Occipital lobe (tissue), 2 donors: ENCODE results near the gene GALR3. TPM values are rescaled to one million over a fixed set of nuclear protein-coding genes. Genes with fewer than 3 reads are reported as not detected.

Experiments used
- DNase-seq: peaks from one replicate; lab custom pipeline; 2025; lab: John Stamatoyannopoulos, UW
- total RNA-seq: library from RNA; depleted of rRNA; stranded (reverse); fragments of >200 nt; gene quantifications from one replicate; pipeline ENCODE4 v1.2.3, GENCODE V29; 2014

The GALR3 gene
- total RNA-seq, 1 donor from 2014 or later = not detected

DNA sequence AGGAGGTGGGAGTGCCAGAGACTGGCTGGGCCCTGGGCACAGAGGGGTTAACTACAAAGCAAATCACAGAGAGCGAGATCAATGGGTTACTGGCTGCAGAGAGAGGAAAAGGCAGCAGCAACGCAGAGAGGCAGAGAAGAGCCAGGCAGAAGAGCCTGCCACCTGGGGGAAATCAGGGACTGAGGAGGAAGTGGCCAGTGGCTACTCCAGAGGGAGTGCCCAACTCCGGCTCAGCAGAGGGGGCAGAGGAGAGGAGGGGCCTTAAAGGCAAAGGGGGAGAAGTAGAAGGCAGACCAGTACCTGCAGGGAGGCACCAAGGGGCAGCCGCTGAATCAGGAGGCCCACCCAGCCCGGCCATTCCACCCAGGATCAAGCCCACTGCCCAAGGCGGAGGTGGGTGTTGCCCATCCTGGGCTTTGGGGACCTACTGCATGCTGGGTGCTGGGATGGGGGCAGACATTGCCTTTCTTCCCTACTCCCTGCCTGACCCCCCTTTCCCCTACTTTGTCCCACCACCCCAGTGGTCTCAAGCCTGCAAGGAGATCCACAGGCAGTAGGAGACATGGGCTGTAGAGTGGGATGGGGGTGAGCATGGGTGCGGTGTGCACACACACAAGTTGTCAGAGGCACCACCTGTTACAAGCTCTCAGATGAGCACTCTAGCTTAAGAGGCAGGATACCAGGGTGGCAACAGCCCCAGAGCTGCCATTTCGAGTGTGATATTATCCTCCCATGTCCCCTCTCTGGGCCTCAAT is 926 bp upstream of the GALR3 start:
- DNase-seq = no peak

DNA sequence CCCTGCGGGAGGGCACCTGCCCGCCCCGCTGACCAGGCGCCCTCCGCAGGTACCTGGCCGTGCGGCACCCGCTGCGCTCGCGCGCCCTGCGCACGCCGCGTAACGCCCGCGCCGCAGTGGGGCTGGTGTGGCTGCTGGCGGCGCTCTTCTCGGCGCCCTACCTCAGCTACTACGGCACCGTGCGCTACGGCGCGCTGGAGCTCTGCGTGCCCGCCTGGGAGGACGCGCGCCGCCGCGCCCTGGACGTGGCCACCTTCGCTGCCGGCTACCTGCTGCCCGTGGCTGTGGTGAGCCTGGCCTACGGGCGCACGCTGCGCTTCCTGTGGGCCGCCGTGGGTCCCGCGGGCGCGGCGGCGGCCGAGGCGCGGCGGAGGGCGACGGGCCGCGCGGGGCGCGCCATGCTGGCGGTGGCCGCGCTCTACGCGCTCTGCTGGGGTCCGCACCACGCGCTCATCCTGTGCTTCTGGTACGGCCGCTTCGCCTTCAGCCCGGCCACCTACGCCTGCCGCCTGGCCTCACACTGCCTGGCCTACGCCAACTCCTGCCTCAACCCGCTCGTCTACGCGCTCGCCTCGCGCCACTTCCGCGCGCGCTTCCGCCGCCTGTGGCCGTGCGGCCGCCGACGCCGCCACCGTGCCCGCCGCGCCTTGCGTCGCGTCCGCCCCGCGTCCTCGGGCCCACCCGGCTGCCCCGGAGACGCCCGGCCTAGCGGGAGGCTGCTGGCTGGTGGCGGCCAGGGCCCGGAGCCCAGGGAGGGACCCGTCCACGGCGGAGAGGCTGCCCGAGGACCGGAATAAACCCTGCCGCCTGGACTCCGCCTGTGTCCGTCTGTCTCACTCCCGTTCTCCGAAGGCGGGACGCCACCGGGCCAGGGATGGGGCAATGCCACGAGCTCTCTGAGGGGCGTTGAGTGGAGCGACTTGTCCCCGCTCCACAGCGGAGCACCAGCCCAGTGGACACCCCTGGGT is 1.8 kb downstream of the GALR3 start:
- DNase-seq = no peak

DNA sequence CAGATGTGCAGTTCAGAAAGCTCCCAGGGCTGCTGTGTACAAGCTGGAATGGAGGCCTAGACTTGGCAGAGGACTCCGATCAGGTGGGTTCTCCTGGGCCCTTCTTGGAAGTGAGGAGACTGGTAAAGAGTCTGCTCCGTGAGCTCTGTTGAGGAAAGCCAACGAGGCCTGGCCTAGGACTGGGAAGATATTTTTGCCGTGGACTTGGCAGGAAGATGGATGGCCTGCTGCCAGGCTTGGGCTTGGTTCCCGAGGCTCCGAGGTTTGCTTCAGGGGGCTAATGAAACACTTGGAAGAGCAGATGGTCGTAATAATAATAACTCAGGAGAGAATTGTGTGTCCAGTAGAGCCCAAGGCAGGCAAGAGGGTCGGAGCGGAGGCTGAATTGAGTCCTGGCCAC is 3.9 kb downstream of the GALR3 start:
- DNase-seq = no peak

DNA sequence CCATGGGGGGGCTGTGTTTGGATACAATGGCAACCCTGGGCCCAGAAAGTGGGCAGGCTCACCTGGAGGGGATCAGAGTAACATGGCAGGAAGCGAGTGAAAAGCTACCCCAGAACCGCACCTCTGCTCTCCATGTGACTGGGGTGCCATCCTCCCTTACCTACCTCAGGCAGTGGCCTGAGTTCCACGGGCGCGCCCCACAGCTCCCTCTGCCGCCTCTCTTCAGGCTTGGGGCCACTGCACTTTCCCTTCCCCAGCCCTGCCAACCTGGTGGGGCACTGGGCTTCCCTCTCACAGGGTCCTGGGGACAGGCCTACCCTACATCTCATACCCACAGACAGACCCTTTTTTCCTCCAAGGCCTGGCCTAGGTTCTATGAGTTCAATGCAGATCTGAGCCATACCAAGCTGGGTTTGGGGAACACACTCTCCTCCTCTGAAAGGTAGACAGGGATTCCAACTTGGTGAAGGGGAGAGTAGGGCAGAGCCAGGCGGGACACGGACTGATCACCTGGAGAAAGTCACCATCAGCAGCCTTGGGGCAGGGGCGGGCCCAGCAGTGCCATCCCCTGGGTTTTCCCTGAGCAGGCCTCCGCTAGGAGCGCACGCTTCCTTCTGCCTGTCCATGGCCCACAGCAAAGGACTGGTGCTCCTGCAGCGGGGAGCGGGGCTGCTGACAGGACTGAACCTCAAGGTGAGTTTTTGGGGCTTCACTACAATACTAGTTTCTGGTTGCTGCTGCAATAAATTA is 7.1 kb downstream of the GALR3 start:
- DNase-seq = no peak

DNA sequence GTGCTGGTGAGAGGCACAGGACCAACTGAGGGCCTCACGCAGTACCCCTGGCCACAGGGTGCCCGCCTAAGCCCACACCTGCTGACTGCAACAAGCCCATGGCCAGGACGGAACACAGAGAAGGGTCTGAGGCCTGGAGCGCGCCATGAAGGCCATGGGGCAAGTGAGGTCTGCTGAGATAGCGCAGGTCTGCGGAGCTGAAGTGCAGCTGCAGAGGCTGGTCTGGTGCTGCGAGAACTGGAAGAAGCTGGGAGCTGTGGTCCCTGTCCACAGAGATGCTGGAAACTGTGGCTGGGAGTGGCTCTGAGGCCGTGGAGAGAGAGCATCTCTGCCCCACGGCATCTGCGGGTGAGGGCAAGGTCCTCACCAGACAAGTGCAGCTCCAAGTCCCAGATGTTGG is 8.3 kb downstream of the GALR3 start:
- DNase-seq = no peak

DNA sequence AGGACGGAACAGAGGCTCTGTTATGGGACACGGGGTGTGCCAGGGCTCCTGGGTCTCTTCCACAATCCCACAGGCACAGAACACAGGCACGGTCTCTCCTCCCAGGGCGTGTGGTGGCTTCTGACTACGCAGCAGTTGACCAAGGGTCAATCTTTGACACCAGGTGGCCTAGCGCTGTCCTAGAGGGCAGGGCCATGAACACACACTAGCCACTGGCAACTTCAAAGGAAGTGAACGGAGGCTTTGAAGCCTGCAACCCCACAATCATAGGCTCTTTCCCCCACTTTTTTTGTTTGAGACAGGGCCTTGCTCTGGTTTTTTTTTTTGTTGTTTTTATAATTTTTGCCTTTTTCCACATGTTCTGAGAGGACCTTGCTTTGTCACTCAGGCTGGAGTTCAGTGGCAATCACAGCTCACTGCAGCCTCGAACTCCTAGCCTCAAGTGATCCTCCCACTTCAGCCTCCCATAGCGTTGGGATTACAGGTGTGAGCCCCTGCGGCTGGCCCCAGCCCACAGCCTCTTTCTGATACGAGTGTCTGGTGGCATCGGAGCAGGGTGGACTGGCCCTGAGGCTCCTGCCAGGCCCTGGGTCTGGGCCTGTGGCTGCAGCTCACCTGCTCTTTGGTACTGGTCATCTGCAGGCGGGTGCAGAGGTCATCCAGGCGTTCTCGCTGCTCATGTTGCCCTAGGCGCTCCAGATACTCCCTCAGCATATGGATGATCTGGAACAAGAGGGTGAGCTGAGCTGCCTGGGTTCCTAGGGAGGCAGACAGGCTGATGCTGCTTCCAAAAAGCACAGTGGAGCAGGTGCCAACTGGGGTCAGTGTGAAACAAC is 9.1 kb downstream of the GALR3 start:
- DNase-seq = no peak

DNA sequence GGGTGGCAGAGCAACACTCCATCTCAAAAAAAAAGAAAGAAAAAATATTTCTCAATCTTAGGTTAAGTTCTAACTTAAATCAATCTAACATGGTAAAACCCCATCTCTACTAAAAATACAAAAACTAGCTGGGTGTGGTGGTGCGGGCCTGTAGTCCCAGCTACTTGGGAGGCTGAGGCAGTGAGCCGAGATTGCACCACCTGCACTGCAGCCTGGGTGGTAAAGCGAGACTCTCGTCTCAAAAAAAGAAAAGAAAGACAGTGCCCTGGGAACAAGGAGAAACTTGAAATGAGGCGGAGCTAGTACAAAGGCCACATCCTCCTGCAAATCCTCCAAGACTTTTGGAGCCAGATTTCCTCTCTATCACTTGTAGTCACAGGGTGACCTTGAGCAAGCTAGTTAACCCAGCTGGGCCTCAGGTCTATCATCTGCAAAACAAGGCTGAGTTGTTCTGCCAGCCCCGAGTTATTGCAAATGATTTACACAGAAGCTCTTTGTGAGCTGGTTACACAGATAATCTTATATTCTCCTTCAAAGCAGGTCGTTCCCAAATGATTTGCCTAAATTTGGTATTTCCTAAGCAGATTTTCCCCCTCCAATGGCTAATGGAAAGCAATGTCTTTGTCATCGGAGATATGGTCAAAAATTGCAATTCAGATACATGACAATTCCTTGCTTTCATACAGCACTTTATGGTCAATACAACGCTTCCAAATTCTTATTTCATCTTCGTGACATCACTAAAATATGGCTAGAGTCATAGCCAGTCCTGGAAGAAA is 19.0 kb downstream of the GALR3 start:
- DNase-seq = no peak

DNA sequence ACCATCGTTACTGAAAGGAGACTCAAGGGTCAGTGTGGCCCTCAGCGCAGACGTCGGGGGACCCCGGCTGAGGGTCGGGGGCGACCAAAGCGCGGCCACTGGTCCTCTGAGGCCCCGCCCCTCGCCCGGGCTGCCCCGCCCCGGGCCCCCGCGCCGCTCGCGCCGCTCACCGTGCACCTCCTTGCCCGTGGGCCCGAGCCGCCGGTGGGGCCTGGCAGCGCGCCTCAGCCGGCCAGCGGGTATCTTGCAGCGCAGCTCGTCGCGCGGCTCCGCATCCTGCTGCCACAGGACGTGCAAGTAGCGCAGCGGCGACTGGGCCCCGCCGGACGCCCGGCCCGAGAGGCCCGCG is 20.5 kb downstream of the GALR3 start:
- no peak for DNase-seq

DNA sequence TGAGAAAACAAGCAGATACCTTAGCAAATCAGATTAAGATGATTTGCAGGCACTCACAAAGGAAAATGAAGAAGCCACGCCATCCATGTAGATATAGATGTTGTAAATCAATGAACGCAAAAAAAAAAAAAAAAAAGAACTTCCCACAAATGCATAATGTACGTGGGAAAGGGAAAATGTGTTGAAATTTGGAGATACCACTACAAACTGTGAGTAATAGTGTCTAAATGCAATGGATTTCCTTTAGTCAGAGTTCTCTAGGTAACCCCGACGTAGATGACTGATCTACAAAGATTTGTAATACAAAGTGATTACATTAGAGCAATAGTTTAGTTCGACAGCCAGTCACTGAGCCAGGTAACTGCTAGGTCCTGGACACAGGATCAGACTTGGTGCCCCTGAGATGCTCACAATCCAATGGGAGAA is 21.7 kb downstream of the GALR3 start:
- DNase-seq = no peak

DNA sequence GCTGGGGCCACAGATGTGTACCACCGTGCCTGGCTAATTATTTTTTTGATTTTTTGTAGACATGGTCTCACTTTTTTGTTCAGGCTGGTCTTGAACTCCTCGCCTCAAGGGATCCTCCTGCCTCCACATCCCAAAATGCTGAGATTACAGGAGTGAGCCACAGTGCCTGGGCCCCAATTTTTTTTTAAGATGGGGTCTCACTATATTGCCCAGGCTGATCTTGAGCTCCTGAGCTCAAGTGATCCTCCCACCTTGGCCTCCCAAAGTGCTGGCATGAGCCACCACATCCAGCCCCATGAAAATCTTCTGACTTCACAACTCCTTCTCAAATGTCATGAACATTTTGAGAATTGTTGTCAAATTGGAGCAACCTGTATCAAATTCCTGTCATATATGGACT is 23.3 kb downstream of the GALR3 start:
- no peak for DNase-seq

DNA sequence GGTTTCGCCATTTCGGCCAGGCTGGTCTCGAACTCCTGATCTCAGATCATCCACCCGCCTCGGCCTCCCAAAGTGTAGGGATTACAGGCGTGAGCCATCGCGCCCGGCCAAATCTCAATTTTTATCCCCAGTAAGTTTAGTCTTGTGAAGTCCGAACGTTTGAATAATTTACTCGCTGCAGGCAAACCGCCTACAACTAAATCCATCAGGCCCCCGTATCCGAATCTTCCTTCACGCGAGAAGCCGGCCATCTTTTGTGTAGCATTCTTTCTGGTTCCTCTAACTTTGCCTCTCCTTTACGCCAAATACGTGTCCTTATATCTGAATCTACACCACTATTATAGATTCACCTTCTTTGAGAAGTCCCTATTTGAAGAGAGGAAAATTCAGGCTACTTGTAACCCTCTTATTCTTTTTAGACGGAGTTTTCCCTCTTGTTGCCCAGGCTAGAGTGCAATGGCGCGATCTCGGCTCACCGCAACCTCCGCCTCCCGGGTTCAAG is 25.5 kb downstream of the GALR3 start:
- no peak for DNase-seq

DNA sequence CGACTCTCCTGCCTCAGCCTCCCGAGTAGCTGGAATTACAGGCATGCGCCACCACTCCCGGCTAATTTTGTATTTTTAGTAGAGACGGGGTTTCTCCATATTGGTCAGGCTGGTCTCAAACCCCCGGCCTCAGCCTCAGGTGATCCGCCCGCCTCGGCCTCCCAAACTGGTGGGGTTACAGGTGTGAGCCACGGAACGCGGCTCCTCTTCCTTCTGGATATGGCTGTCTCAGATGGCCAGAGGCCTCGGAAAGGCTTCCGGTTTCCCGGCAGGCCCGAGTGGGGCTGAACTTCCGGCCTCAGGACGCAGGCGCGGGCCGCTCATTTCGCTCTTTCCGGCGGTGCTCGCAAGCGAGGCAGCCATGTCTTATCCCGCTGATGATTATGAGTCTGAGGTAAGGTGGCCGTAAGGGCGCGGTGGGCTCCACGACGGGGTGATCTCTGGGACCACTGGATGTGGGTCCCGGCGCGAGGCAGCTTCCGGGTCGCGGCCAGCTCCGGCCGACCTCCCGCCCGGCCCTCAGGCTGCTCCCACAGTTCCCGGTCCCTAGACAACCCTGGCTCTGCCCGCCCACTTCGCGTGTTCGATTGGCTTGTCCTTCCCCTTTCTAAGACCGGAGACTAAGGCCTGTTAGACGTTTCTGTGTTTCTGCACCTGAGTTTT is 26.0 kb downstream of the GALR3 start, which contains the start of gene EIF3L:
Gene EIF3L, plus strand, starts transcription at position 331 of the 663 bp plus-strand sequence. Its CDS starts 31 bp downstream, at position 362.
- DNase-seq = peak; percentile 89

DNA sequence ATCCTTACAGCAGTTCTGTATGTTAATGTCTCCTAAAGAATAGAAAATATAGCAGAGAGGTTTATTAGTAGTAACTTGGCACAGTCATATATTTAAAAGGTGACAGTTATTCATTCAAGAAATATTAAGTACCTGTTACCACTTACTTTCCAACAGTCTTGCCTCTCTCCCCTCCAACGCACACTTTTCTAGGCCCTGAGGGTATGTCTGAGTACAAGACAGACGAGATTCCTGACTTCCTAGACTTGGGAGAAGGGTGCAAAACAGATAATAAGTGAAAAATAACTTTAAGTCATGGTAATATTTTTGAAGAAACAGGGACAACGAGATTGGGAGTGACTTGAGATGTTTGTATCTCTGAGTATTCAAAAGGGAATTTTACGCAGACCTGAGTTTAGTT is 27.6 kb downstream of the GALR3 start:
- DNase-seq = no peak

DNA sequence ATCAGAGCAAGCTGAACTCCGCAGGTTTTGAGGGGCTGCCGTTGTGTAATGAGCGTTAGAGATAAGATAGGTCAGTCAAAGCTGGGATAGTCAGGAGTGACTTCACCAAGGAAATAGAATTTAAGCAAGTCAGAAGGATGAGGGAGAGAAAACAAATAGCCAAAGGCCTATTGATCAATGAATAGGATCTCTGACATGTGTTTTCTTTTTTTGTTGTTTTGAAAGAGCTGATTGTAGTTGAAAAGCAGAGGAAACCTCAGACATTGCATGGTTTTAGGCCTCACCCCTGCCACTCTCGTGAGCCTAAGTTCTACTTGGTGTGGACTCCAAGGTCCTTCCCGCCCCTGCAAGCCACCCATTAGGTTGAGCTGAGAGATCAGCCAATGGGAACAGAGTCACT is 29.2 kb downstream of the GALR3 start:
- DNase-seq = no peak

DNA sequence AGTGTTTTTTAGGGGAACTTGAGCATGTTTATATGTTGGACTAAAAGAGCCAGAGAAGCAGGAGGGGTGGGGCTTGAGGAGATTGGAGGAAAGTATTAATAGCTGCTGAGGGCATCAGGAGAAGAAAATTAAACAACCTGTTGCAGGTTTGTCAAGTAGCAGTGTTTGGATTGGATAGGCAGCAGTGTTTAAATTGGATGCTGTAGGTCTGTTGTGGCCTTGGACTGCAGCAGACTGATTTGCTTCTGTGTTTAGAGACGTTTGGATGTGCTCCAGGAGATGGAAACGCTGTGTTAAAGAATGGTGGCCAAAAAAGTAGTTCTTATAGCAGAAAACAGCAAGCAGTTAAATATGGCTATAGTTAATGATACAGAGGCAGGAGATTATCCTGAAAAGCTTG is 31.8 kb downstream of the GALR3 start:
- no peak for DNase-seq

DNA sequence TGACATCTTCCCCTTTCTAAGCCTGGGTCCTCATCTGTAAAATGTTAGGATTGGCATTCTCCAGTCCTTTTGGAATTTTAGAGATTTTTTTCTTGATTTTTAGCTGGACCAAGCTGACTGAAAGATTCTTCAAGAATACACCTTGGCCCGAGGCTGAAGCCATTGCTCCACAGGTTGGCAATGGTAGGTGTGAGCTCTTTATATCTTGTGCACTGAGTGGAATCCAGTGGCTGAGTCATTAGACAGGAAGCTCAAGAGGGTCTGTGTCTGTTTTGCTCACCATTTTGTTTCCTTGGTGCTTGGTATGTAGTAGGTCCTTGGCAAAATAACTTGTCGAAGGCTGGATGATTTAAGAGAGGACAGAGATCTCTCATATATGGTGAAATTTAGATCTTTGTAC is 32.3 kb downstream of the GALR3 start:
- DNase-seq = no peak

DNA sequence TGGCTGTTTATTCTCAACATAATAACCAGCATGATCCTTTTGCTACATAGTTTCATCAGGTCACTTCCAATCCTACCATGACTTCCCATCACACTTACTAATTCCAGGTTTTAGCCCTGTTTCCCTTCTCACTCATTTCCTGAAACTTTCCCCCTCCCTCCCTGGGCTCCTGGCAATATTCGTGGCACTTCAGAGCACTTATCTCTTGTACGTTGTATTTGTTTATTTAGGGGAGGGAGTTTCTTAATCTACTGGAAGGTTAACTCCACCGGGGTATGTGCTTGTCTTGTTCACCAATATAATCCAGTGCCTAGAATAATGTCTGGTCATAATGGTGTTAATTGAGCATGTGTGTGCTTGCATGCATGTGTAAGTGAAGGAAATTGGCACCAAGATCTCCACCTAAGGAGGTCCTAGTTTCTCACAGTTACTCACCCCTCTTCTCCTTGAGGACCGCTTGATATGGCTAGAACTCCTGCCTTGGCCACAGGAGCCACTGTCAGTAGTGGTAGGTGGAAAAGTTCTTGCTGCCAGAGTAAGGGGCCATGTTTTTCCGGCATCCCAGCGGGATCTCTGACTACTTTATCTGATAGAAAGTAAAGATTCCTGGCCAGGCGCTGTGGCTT is 37.7 kb downstream of the GALR3 start:
- DNase-seq = no peak

DNA sequence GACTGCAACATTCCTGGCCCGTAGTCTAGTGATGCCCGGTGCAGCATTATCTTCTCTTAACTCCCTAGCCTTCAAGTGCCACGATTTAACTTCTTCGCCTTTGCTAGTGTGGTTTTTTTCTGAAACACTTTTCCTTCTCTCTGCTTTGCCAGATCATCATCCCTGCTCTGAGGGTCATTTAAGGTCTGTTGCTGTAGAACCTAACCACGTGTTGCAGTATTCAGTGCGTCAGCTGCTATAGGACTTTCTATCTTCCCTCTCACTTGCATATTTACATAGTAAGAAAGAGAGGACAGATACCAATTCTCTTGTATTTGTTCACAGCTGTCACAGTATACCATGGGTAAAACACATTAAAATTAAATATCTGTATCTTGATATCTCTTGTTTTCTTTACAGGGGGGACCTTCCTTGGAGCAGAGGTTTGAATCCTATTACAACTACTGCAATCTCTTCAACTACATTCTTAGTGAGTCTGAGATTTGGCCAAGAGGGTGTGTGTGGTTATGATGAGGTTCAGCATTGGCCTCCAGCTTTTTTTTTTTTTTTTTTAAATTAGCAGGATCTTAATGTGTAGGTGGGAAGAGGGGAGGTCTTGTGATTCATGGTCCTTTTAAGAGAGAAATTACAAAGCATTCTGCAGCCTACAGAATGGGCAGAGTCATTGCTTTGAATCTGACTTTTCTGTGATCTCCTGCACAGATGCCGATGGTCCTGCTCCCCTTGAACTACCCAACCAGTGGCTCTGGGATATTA is 39.6 kb downstream of the GALR3 start:
- DNase-seq = no peak
